Measurements from ENCODE around the gene FLT4. TPM values are rescaled to one million over a fixed set of nuclear protein-coding genes. Genes with fewer than 3 reads are reported as not detected.
A peak's percentile ranks its signal among the peaks of the same experiment; 100 is the strongest.

Gene FLT4
- total RNA-seq, 1 donor from 2014 or later: 0.10 TPM

DNA sequence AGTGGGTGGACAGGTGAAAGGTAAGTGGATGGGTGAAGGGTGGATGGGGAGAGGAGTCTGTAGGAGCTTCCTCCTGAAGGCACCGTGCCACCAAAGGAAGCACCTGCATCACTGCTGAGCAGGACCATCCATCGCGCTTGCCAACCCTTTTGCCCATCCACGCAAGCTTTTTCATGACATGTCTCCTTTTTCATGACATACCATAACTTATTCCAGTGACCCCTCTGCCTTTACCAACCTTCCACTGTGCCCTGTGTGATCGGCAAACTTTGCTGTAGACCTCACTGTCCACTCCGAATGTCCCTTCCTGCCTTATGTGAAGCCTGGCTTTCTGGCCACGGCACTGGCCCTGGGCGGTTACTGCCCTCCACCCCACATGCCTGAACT is 13.4 kb downstream of the FLT4 start:
- no peak overlapping the region for H3K4me3 Mint-ChIP-seq (ENCODE audit: unreplicated experiment)
- TF ChIP-seq, protein P1, sequence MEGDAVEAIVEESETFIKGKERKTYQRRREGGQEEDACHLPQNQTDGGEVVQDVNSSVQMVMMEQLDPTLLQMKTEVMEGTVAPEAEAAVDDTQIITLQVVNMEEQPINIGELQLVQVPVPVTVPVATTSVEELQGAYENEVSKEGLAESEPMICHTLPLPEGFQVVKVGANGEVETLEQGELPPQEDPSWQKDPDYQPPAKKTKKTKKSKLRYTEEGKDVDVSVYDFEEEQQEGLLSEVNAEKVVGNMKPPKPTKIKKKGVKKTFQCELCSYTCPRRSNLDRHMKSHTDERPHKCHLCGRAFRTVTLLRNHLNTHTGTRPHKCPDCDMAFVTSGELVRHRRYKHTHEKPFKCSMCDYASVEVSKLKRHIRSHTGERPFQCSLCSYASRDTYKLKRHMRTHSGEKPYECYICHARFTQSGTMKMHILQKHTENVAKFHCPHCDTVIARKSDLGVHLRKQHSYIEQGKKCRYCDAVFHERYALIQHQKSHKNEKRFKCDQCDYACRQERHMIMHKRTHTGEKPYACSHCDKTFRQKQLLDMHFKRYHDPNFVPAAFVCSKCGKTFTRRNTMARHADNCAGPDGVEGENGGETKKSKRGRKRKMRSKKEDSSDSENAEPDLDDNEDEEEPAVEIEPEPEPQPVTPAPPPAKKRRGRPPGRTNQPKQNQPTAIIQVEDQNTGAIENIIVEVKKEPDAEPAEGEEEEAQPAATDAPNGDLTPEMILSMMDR (IDR thresholded peaks at IDR 0.05): no peak
- peaks cover 23% of the 10 kb centered on the region for H3K27me3 Mint-ChIP-seq (ENCODE audit: low read depth)
- DNase-seq (ENCODE audit: low spot score): no peak
- H3K27ac Mint-ChIP-seq (ENCODE audit: unreplicated experiment): no peak overlapping the region
- no peaks in the 10 kb centered on the region for H3K9me3 Mint-ChIP-seq (ENCODE audit: low read depth)
- peaks cover 2% of the 10 kb centered on the region for H3K4me1 Mint-ChIP-seq (ENCODE audit: low read depth)
- no peaks in the 10 kb centered on the region for H3K36me3 Mint-ChIP-seq (ENCODE audit: low read depth)

DNA sequence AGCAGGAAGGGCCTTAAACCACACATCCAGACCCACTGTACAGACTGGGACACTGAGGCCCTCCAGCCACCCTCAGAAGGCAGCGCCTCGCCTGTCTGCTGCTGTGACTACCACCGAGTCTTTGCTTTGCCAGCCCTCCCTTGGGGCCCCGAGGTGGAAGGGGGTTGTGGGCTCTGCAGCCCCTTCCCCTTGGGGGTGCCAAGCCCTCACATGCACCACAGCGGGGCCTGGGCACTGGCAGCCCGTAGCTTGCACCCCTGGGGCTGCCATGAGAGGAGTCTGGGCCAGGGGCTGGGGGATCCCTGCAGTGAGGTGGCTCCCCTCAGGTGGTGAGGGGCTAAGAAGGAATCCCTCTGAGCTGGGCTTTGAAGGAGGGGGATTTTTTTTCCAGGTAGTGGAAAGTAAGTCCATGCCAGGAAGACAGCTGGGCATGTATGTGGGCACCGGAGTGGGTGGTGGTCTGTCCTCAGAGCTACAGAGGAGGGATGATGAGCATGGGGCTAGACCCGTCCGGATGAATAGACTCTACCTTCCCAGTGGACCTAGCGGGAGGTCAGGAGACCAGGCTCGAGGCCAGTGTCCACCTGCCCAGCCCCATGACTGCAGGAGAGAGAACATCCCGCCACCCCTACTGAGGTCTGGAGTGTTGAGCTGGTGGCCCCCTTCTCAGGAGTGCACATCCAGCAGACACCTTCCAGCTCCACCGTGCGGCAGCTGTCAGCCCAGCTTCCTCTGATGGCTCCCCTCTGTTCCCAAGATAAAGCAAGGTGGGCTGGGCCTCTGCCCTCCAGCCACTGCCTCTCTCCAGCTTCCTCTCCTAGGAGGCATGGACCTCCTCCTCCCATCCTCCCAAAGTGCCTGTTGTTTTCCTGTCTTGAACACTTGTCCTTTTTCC is 15.9 kb downstream of the FLT4 start:
- Mint-ChIP-seq H3K36me3 (ENCODE audit: low read depth) (no peaks in the 10 kb centered on the region), H3K4me1 (ENCODE audit: low read depth) (peaks cover 2% of the 10 kb centered on the region), H3K27ac (ENCODE audit: unreplicated experiment) (no peak overlapping the region), H3K9me3 (ENCODE audit: low read depth) (no peaks in the 10 kb centered on the region), H3K4me3 (ENCODE audit: unreplicated experiment) (no peak overlapping the region), H3K27me3 (ENCODE audit: low read depth) (peaks cover 19% of the 10 kb centered on the region)
- TF ChIP-seq, protein P1 (IDR thresholded peaks at IDR 0.05): no peak
- DNase-seq (ENCODE audit: low spot score): peak; percentile 68

DNA sequence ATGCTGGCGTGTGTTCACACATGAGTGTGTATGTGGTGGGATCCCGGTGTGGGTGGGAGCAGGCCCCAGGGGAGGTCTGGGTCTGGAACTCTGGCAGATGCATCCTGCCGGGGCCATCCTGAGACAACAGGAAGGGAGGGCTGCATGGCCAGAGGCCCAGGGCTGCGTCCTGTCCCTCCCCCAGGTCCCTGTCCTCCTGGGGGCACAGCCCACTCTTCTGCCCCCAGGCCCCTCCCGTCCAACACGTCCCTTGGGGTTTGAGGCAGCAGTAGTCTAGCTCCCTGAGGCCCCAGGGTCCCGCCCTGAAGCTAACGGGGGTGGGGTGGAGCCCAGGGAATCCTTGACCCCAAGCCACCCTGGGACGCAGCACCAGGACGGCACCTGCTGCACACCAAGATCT is 16.6 kb downstream of the FLT4 start:
- Mint-ChIP-seq H3K4me1 (ENCODE audit: low read depth) (peaks cover 2% of the 10 kb centered on the region), H3K9me3 (ENCODE audit: low read depth) (no peaks in the 10 kb centered on the region), H3K36me3 (ENCODE audit: low read depth) (no peaks in the 10 kb centered on the region), H3K27ac (ENCODE audit: unreplicated experiment) (no peak overlapping the region), H3K4me3 (ENCODE audit: unreplicated experiment) (no peak overlapping the region), H3K27me3 (ENCODE audit: low read depth) (peaks cover 13% of the 10 kb centered on the region)
- TF ChIP-seq, protein P1 (IDR thresholded peaks at IDR 0.05): no peak
- DNase-seq (ENCODE audit: low spot score): peak; percentile 72

DNA sequence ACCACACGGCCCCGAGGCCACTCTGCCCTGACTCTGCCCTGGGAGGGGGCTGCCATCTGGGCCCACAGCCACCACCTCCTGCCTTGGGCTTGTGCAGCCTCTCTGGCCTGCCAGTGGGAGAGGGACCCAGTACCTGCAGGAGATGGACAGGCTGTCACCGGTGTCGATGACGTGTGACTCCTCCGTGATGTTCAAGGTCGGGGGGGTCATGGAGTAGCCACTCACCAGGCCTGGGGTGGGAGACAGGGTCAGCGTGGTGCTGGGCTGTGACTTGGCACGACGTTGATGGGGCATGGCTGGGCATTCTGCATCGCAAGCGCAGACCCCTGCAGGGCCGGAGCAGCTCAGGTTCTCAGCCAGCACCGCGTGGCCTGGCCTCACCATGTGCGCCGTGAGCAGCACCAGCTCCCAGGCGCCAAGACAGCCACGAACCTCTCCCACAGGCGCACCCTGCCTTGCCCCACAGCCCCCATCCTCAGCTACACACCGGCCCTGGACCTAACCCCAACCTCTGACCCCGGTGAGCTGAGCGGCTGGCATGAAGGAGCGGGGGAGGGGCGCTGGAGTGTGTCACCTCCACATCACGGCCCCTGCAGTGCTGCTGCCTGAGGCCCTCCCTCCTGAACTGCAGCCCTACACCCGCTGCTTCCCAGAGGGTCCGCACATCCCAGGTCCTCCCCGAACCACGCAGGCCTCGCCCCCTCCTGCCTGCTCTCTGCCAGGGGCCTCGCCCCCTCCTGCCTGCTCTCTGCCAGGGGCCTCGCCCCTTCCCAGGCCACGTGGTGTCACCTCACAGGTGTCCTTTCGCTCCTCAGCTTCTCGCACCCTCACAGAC is 17.6 kb downstream of the FLT4 start:
- H3K27me3 Mint-ChIP-seq (ENCODE audit: low read depth): peaks cover 10% of the 10 kb centered on the region
- no peaks in the 10 kb centered on the region for H3K9me3 Mint-ChIP-seq (ENCODE audit: low read depth)
- no peak overlapping the region for H3K4me3 Mint-ChIP-seq (ENCODE audit: unreplicated experiment)
- TF ChIP-seq, protein P1 (IDR thresholded peaks at IDR 0.05): no peak
- H3K4me1 Mint-ChIP-seq (ENCODE audit: low read depth): peaks cover 2% of the 10 kb centered on the region
- H3K27ac Mint-ChIP-seq (ENCODE audit: unreplicated experiment): no peak overlapping the region
- no peaks in the 10 kb centered on the region for H3K36me3 Mint-ChIP-seq (ENCODE audit: low read depth)
- DNase-seq (ENCODE audit: low spot score): peak; percentile 94

DNA sequence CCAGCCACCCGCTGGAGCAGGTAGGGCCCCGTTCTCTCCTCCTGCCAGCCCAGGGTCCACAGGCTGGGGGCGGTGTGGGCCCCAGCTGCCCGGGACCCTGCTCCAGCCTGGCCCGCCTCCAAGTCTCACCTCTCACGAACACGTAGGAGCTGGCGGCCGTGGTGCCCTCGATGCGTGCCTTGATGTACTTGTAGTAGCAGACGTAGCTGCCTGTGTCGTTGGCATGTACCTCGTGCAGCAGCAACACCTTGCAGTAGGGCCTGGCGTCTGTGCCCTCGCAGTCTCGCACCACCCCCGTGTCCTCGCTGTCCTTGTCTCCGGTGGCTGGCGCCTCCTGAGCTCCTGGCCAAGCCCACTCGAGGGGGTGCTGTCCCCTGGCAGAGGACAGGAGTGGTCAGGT is 19.0 kb downstream of the FLT4 start:
- no peaks in the 10 kb centered on the region for H3K9me3 Mint-ChIP-seq (ENCODE audit: low read depth)
- peaks cover 7% of the 10 kb centered on the region for H3K27me3 Mint-ChIP-seq (ENCODE audit: low read depth)
- TF ChIP-seq, protein P1 (IDR thresholded peaks at IDR 0.05): no peak
- no peaks in the 10 kb centered on the region for H3K4me1 Mint-ChIP-seq (ENCODE audit: low read depth)
- H3K4me3 Mint-ChIP-seq (ENCODE audit: unreplicated experiment): no peak overlapping the region
- no peaks in the 10 kb centered on the region for H3K36me3 Mint-ChIP-seq (ENCODE audit: low read depth)
- no peak for DNase-seq (ENCODE audit: low spot score)
- H3K27ac Mint-ChIP-seq (ENCODE audit: unreplicated experiment): no peak overlapping the region
